Activated naive CD8-positive, alpha-beta T cell (primary cell): ENCODE measurements around the gene C2CD2.

Experiments used
- H3K27ac Mint-ChIP-seq: one replicate; pipeline ENCODE4 v1.8.0; 2021; ENCODE audit warnings: mixed read lengths
- H3K27me3 Mint-ChIP-seq: one replicate; pipeline ENCODE4 v1.8.0; 2021; ENCODE audit warnings: mixed read lengths
- H3K36me3 Mint-ChIP-seq: one replicate; pipeline ENCODE4 v1.8.0; 2021; ENCODE audit warnings: mixed read lengths
- H3K4me1 Mint-ChIP-seq: one replicate; pipeline ENCODE4 v1.8.0; 2021; ENCODE audit warnings: low read depth, mixed read lengths
- H3K4me3 Mint-ChIP-seq: one replicate; pipeline ENCODE4 v1.8.0; 2021; ENCODE audit warnings: mild to moderate bottlenecking, mixed read lengths
- H3K9me3 Mint-ChIP-seq: one replicate; pipeline ENCODE4 v1.8.0; 2021; ENCODE audit warnings: low read depth, mixed read lengths

Gene C2CD2

DNA sequence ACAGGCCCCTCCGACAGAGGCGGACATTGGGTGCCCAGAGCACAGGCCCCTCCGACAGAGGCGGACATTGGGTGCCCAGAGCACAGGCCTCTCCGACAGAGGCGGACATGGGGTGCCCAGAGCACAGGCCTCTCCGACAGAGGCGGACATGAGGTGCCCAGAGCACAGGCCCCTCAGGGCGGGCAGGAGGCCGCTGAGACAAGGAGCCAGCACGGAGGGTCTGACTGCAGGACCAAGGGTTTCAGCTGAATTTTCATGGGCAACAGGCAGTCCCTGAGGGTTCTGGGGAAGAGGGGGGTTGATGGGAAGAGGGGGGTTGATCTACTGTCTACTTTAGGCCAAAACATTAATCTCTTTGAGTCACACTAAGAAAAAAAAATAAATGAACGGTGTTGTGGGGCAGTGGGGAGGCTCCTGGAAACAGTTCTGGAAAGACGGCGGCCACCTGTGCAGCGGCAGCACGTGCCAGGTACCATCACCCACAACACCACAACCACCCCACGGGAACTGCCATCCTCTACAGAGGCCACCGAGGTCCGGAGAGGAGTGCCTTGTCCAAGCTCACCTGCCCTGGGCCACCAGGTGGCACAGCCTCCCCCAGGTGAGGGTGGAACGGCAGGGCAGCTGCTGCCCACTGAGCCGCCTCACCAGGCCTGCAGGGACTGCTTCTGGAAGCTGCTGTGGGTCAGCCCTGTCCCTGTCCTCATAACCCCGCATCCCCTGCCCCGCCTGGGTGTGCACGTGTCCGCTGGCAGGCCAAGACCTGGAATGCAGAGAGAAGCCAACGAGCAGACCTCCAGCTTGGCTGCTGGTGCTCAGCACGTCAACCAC lies 95.1 kb downstream of the C2CD2 start:
- no peaks in the 10 kb centered on the region for H3K9me3 Mint-ChIP-seq
- H3K27me3 Mint-ChIP-seq, result no peaks in the 10 kb centered on the region
- peaks cover 8% of the 10 kb centered on the region for H3K36me3 Mint-ChIP-seq
- H3K27ac Mint-ChIP-seq, result no peak overlapping the region
- H3K4me3 Mint-ChIP-seq, result no peak overlapping the region
- H3K4me1 Mint-ChIP-seq, result peaks cover 9% of the 10 kb centered on the region

DNA sequence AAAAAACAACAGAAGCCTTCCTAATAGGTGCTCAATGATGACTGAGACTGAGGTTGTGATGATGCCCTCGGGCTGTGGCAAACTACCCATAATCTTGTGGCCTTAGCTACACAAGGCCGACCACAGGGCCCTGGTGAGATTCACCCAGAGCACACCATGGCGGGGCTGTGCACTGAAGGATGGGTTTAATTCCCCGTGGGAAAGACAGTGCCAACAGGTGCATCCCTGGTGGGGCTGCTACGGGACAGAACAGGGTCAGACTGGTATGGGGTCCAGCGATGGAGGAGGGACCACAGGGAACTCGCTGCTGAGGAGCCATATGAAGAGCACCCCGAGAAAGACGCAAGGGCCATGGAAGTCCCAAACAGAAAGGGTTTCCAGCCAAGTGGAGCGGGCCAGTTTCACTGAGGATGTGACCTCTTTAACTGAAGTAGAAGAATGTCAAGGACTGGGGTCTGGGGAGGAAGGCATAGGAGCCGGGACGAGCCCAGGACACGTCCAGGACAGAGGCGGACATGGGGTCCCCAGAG lies 96.0 kb downstream of the C2CD2 start:
- H3K4me3 Mint-ChIP-seq, result no peak overlapping the region
- peaks cover 8% of the 10 kb centered on the region for H3K36me3 Mint-ChIP-seq
- no peaks in the 10 kb centered on the region for H3K9me3 Mint-ChIP-seq
- no peak overlapping the region for H3K27ac Mint-ChIP-seq
- H3K27me3 Mint-ChIP-seq, result no peaks in the 10 kb centered on the region
- H3K4me1 Mint-ChIP-seq, result peaks cover 5% of the 10 kb centered on the region

DNA sequence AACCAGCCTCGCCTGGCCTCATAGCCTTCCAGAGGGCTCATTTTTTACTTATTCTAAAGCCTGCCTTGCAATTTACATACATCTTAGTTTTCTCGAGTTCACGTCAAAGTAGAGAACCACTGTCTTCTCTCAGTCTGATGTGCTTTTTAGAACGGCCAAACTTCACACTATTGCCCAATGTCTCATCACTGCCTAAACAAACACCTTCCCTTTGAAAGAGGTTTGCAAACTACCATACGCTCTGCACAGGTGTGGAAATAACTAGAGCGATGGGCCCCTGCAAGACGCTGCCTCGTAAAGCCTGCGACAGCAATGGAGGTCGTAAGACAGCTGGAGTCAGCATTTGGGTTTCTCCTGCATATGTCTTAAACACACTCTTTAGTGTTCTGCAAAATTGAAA lies 97.2 kb downstream of the C2CD2 start:
- Mint-ChIP-seq H3K36me3 (peaks cover 8% of the 10 kb centered on the region), H3K4me1 (peaks cover 2% of the 10 kb centered on the region), H3K9me3 (no peaks in the 10 kb centered on the region), H3K27ac (no peak overlapping the region), H3K27me3 (no peaks in the 10 kb centered on the region), H3K4me3 (no peak overlapping the region)

DNA sequence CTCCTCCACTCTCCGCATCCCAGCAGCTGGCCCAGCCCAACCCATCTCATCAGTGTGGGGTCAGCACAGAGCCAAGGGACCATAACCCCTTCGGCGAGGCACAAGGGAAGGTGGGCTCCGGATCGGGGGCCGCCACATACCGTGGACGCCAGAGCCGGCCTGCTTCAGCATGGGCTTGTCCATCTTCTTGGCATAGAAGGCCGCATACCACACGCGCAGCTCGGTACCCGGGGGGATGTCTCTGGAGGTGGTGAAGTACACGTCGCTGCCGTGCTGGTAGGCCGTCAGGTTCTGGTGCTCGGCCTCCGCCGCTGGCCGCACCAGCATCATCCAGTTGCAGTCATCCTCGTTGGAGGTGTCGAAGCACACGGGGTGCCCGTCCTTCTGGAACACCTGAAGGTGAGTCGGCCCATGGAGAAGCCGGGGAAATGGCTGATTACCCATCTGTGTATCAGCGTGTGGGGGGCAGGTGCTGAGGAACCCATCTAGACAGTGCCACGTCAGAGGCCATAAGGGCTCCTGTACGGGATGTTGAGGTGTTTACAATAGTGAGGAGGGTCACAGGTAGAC lies 99.3 kb downstream of the C2CD2 start:
- no peaks in the 10 kb centered on the region for H3K9me3 Mint-ChIP-seq
- H3K36me3 Mint-ChIP-seq, result peaks cover 8% of the 10 kb centered on the region
- no peak overlapping the region for H3K4me3 Mint-ChIP-seq
- H3K27me3 Mint-ChIP-seq, result no peaks in the 10 kb centered on the region
- H3K27ac Mint-ChIP-seq, result no peak overlapping the region
- H3K4me1 Mint-ChIP-seq, result no peaks in the 10 kb centered on the region

DNA sequence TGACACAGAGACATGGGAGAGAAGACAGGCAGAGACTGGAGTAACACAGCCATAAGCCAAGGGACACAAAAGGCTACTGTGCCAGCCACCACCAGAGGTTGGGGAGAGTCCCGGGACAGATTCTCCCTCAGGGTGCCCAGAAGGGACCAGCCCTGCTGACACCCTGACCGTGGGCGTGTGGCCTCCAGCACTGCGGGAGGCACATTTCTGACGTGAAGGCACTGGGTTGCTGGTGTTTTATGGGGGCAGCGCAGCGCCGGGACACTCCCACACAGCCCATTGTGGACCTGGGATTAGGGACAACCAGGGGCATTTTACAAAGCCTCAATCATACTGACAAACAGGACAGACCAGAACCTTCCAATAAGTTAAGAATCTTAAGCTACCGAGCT lies 100.9 kb downstream of the C2CD2 start:
- H3K27ac Mint-ChIP-seq, result no peak overlapping the region
- H3K4me3 Mint-ChIP-seq, result no peak overlapping the region
- no peaks in the 10 kb centered on the region for H3K27me3 Mint-ChIP-seq
- H3K9me3 Mint-ChIP-seq, result no peaks in the 10 kb centered on the region
- no peaks in the 10 kb centered on the region for H3K4me1 Mint-ChIP-seq
- H3K36me3 Mint-ChIP-seq, result peaks cover 11% of the 10 kb centered on the region

DNA sequence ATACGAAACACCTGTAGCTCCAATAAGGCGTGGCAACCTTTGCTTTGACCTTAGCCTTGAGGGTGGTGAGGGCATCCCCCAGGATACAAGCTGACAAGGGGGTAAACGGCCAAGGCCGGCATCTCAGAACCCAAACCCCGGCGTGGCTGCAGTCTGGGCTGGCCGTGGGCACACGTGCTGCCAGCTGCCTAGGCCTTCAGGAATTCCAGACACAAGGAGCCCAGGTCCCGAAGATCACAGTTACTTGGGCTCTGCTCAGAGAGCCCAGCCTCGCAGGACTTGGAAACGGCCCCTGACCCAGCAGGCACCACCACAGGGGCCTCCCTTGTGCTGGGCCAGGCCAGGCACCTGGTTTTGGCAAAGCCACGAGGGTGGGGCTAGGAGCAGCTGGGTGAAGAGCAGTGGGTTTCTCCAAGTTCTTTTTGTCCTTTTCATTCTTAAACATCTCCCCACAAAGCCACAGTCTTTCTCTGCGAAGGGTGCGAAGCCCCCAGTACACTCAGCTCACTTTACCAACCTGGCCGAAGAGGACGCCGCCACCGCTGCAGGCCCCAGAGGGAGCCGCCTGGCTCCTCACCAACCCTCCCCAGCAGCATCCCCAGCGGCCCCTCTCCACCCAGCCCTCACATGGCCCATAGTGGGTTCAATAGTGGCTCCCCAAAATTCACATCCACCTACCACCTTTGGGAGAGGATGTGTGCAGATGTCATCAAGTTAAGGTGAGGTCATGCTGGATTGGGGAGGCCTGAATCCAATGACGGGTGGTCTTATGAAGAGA lies 101.5 kb downstream of the C2CD2 start:
- H3K36me3 Mint-ChIP-seq, result peaks cover 11% of the 10 kb centered on the region
- H3K27ac Mint-ChIP-seq, result no peak overlapping the region
- no peaks in the 10 kb centered on the region for H3K9me3 Mint-ChIP-seq
- H3K4me3 Mint-ChIP-seq, result no peak overlapping the region
- no peaks in the 10 kb centered on the region for H3K4me1 Mint-ChIP-seq
- no peaks in the 10 kb centered on the region for H3K27me3 Mint-ChIP-seq

DNA sequence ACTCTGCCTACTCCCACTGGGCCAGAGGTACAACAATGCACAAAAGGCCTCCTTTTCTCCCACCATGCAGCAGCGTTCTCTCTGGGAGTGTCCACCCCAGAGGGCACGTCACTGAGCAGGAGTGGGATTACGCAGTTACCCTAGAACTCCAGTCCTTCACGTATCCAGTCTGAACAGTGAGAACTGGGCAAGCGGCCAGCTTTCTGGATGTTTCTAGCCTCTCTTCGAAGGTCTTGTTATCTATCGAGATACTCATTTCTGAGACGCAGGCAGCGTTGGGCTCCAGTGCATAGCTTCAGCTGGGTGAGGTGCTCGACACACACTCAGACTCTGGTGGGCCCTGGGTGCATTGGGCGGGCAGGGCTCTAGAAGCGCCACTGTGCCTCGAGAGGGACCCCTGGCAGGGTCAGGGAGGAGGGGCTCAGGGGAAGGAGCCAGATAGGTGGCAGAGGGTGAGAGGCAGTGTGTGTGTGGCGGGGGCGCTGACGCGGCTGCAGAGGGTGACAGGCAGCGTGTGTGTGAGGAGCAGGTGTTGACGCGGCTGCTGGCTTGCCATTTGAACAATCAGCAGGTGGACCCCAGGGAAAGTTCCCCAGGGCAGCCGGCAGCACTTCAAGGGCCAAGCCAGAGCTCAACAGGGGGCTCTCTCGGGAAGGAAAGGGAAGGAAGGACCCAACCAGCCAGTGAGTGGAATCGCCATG lies 102.6 kb downstream of the C2CD2 start:
- Mint-ChIP-seq H3K4me3 (no peak overlapping the region), H3K27me3 (no peaks in the 10 kb centered on the region), H3K27ac (no peak overlapping the region), H3K36me3 (peaks cover 6% of the 10 kb centered on the region), H3K4me1 (no peaks in the 10 kb centered on the region), H3K9me3 (no peaks in the 10 kb centered on the region)

DNA sequence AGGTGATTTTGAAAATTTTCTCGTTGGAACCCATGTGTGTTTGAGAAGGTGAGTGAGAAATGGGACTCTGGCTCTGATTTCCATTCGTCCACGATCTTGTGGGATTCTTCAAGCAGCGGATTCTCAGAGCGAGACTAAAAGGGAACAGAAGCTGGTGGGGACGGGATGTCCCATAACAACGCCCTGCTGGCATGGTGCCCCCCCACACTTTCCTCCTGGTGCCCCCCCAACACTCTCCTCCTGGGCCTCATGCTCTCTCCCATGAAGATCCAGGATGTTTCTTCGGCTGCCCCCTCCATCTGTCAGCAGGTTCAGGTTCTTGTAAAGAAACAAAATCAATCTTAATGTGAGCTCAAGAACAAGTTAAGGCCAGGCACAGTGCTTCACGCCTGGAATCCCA lies 103.7 kb downstream of the C2CD2 start:
- Mint-ChIP-seq H3K4me3 (no peak overlapping the region), H3K9me3 (no peaks in the 10 kb centered on the region), H3K4me1 (no peaks in the 10 kb centered on the region), H3K27me3 (no peaks in the 10 kb centered on the region), H3K27ac (no peak overlapping the region), H3K36me3 (peaks cover 6% of the 10 kb centered on the region)

DNA sequence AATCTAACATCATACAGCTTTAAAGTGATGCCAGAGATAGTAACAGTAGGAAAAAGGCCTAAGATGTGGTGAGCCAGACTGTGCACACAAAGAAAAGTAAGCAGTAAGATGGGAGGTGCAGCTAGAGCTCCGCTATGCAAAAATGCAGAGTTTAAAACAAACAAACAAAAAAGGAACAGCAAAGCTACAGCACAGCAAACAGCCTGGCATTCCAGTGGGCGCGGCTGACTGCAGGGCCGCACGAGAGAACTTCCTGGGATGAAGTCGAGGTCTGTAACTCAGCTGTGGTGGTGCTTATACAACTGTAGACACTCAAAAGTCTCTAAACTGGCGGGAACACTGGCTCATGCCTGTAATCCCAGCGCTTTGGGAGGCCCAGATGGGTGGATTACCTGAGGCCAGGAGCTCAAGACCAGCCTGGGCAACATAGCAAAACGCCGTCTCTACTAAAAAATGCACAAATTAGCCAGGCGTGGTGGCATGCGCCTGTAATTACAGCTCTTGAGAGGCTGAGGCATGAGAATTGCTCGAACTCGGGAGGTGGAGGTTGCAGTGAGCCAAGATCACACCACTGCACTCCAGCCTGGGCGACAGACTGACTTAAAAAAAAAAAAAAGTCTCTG lies 104.7 kb downstream of the C2CD2 start:
- peaks cover 4% of the 10 kb centered on the region for H3K36me3 Mint-ChIP-seq
- H3K27ac Mint-ChIP-seq, result no peak overlapping the region
- no peak overlapping the region for H3K4me3 Mint-ChIP-seq
- H3K4me1 Mint-ChIP-seq, result no peaks in the 10 kb centered on the region
- no peaks in the 10 kb centered on the region for H3K27me3 Mint-ChIP-seq
- H3K9me3 Mint-ChIP-seq, result no peaks in the 10 kb centered on the region

DNA sequence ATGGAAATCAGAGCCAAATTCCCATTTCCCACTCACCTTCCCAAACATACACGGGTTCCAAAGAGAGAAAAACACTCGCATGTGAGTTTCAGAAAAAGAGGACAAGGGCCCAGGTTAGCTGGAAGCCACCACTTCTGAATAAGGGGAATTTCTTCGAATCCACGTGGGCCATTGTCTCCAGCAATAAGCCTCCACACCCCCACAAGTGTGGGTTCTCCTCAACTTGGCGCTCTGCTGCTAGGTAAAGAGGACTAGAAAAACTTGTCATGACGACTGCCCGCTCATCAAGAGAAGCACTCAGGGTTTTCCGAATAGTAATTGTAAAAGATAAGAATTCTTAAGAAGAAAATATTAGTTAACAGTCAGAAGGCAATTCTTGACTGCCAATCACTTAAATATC lies 105.3 kb downstream of the C2CD2 start:
- H3K4me1 Mint-ChIP-seq, result no peaks in the 10 kb centered on the region
- no peak overlapping the region for H3K4me3 Mint-ChIP-seq
- H3K9me3 Mint-ChIP-seq, result no peaks in the 10 kb centered on the region
- H3K36me3 Mint-ChIP-seq, result peaks cover 3% of the 10 kb centered on the region
- no peak overlapping the region for H3K27ac Mint-ChIP-seq
- H3K27me3 Mint-ChIP-seq, result no peaks in the 10 kb centered on the region

DNA sequence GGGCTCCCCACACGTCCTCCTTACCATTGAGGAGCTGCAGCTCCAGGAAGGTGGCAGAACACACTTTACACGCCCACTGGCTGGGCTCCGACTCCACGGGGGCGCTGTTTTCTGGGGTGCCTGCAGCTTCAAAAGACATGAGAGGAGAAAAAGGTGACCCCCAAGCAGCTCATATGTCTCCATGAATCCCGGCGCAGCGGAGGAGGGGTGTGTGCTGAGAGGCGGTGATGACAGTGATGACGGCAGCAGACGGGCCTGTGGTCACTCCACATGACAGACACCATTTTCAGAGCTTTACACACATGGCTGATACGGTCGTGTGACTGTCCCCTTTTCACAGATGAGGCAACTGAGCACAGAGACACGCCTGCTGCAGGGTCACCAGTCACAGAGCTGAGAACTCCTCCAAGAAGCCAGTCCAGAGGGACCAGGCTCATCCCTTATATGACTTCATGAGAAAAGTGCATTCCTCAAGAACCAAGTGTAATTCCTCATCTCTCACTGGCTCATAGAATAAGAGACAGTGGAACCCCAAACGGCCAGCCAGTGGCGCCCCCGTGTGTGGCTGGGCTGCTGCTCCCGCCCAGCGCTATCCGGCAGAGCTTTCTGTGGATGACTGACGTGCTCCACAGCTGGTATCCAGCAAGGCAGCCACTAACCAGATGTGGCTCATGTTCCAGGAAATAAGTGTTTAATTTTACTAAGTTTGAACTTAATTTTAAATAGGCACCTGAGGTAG lies 106.6 kb downstream of the C2CD2 start:
- no peaks in the 10 kb centered on the region for H3K9me3 Mint-ChIP-seq
- no peaks in the 10 kb centered on the region for H3K4me1 Mint-ChIP-seq
- H3K27ac Mint-ChIP-seq, result no peak overlapping the region
- no peak overlapping the region for H3K4me3 Mint-ChIP-seq
- H3K27me3 Mint-ChIP-seq, result no peaks in the 10 kb centered on the region
- peaks cover 6% of the 10 kb centered on the region for H3K36me3 Mint-ChIP-seq

DNA sequence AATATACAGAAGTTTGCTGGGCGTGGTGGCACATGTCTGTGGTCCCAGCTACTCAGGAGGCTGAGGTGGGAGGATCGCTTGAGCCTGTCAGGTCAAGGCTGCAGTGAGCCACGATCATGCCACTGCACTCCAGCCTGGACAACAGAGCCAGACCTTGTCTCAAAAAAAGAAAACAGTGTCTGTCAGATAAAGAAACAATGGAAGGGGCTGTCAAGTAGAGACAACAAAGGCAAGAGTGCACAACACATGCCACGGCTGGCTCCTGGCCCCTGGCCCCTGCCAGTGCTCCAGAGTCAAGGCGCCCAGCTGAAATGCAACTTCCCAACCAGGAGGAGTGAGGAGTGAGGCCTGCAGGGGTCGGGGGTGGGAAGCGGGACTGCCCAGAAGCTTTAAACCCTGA lies 107.3 kb downstream of the C2CD2 start:
- Mint-ChIP-seq H3K36me3 (peaks cover 6% of the 10 kb centered on the region), H3K4me1 (no peaks in the 10 kb centered on the region), H3K4me3 (no peak overlapping the region), H3K9me3 (no peaks in the 10 kb centered on the region), H3K27ac (no peak overlapping the region), H3K27me3 (no peaks in the 10 kb centered on the region)

DNA sequence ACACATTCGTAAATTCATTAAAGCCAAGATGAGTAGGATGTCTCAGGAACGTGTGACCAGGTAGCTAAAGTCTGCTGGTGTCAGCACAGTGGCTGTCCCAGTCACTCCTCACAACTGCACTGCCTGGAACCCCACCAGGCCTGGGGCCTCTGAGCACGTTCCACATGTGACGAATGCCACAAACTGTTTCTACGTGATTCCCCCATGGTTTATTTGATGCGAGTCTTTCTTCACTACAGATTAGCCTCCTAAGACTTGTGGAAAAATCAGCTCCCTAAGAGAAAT lies 107.8 kb downstream of the C2CD2 start:
- peaks cover 11% of the 10 kb centered on the region for H3K36me3 Mint-ChIP-seq
- no peaks in the 10 kb centered on the region for H3K4me1 Mint-ChIP-seq
- H3K4me3 Mint-ChIP-seq, result no peak overlapping the region
- peaks cover 5% of the 10 kb centered on the region for H3K9me3 Mint-ChIP-seq
- no peak overlapping the region for H3K27ac Mint-ChIP-seq
- H3K27me3 Mint-ChIP-seq, result no peaks in the 10 kb centered on the region
